CD4-positive, alpha-beta T cell (primary cell): ENCODE data around the gene CYB561A3. TPM values are rescaled to one million over a fixed set of nuclear protein-coding genes. Genes with fewer than 3 reads are reported as not detected.

Experiments
- ATAC-seq: fragments of 200-7000 bp; cut with Tn5 transposase; one replicate; pipeline ENCODE4 v1.10.0; 2022; ENCODE audit warnings: mild to moderate bottlenecking; ENCODE audit not compliant: poor library complexity
- CTCF ChIA-PET: fragments of 350-600 bp; sonication (Branson Sonifier 250); formaldehyde crosslinking; loops from one replicate; lab custom pipeline; 2021; ENCODE audit warnings: antibody characterized with exemption, inconsistent platforms; lab: Charles Lee
- POLR2A ChIA-PET: fragments of 350-600 bp; sonication (Branson Sonifier 250); formaldehyde crosslinking; loops from one replicate; lab custom pipeline; 2021; ENCODE audit warnings: antibody characterized with exemption, inconsistent platforms; lab: Charles Lee
- DNase-seq, 14 experiments: peaks; one replicate each; pipeline ENCODE4 v3.0.0-alpha.2; 2013 to 2020; ENCODE audit warnings: mixed read lengths in 2 of 14
- H3K27ac ChIP-seq, 2 donors: one replicate each; pipeline versions ENCODE4 v1.5.1 to v1.7.0; 2013; ENCODE audit warnings: low read length in 2 of 2, low read depth in 1 of 2, mild to moderate bottlenecking in 1 of 2
- H3K27me3 ChIP-seq, 2 experiments: 1 replicate in 1 of 2; 2 replicates in 1 of 2; pipeline versions ENCODE4 v1.6.1 to v1.7.0; 2013; ENCODE audit warnings: low read length in 2 of 2, control low read depth in 1 of 2, mild to moderate bottlenecking in 1 of 2, moderate library complexity in 1 of 2; ENCODE audit not compliant: insufficient read depth in 2 of 2, control insufficient read depth in 1 of 2
- H3K36me3 ChIP-seq: one replicate; pipeline ENCODE4 v1.6.1; 2013; ENCODE audit warnings: low read length, control low read depth; ENCODE audit not compliant: insufficient read depth
- H3K4me1 ChIP-seq: one replicate; pipeline ENCODE4 v1.6.1; 2013; ENCODE audit warnings: low read length, control low read depth; ENCODE audit not compliant: insufficient read depth
- H3K4me3 ChIP-seq: one replicate; pipeline ENCODE4 v1.5.1; 2013; ENCODE audit warnings: mild to moderate bottlenecking, low read length, moderate library complexity
- H3K9me3 ChIP-seq, 2 experiments: 1 replicate in 1 of 2; 2 replicates in 1 of 2; pipeline versions ENCODE4 v1.6.1 to v1.7.0; 2013; ENCODE audit warnings: low read length in 2 of 2, mild to moderate bottlenecking in 2 of 2, control low read depth in 1 of 2, moderate library complexity in 1 of 2; ENCODE audit not compliant: control insufficient read depth in 1 of 2, insufficient read depth in 1 of 2
- H3K27ac Mint-ChIP-seq: one replicate; pipeline ENCODE4 v1.8.0; 2020; ENCODE audit warnings: mixed read lengths
- H3K27me3 Mint-ChIP-seq: one replicate; pipeline ENCODE4 v1.8.0; 2021; ENCODE audit warnings: mixed read lengths
- H3K36me3 Mint-ChIP-seq: one replicate; pipeline ENCODE4 v1.8.0; 2021; ENCODE audit warnings: low read depth, mixed read lengths
- H3K4me1 Mint-ChIP-seq: one replicate; pipeline ENCODE4 v1.8.0; 2021; ENCODE audit warnings: low read depth, mixed read lengths
- H3K4me3 Mint-ChIP-seq: one replicate; pipeline ENCODE4 v1.8.0; 2020; ENCODE audit warnings: mild to moderate bottlenecking, mixed read lengths
- H3K9me3 Mint-ChIP-seq: one replicate; pipeline ENCODE4 v1.8.0; 2020; ENCODE audit warnings: mixed read lengths
- intact Hi-C, 2 experiments: fragments of 100-400 bp; cut with DNase I in 1 of 2; cut with micrococcal nuclease in 1 of 2; formaldehyde crosslinking; loops; one replicate each; pipeline versions ENCODE4 v1.15.1 to v1.9.0; 2023 to 2025; cut with DNase I, micrococcal nuclease
- total RNA-seq, 174 experiments: library from RNA in 2 of 174; stranded (reverse) in 2 of 174; gene quantifications; one replicate each; pipeline ENCODE4 v1.2.3 and lab custom pipeline; 2021 to 2026
- TF ChIP-seq, protein P1 (sequence below): fragments of 200-600 bp; IDR thresholded peaks from one replicate; pipeline ENCODE4 v1.8.0; 2022; ENCODE audit warnings: antibody characterized with exemption, mild to moderate bottlenecking

The CYB561A3 gene
- total RNA-seq, 2 experiments from 2014 or later, result 24.4 to 25.8 TPM

DNA sequence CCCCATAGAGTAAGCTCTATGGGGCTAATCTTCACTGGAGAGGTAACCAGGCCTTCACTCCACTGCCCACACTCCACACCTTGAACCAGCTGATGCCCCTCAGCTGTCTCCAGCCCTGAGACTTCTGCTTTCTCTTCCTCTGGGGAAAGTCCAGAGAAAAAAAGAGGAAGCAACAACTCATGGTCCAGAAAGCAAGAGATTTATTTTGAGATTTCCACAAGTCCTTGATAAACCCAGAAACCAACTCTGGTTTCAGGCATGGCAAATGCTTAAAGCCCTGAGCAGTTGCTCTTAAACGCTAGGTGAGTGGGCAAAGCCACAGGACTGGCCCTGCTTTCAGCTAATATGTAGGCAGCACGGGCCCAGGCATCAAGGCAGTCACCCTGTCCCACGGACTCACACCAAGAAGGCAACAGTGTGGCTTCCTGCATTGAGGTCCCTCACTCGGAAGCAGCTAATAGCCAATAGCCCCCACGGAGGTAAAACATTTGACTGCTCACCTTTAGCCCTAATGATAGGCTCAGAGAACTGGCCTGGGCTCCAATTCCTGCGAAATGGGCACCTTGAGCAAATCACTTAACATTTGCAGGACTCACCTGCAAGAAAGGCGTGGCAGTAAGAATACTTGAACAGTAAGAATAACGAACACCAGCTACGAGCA is 4.3 kb downstream of the CYB561A3 start:
- POLR2A ChIA-PET, result interaction anchor here (2.6 kb wide), 1 partner anchor 21 kb away, joined by 7 read pairs; no protein-coding TSS in a partner anchor

GRCh38 chr11:61356706-61357105 is 5.0 kb downstream of the CYB561A3 start:
- no peaks in the 10 kb centered on the region for H3K9me3 ChIP-seq
- no peaks in the 10 kb centered on the region for H3K9me3 Mint-ChIP-seq
- ChIA-PET POLR2A (interaction anchor here (2.6 kb wide), 1 partner anchor 21 kb away, joined by 7 read pairs; no protein-coding TSS in a partner anchor), CTCF (interaction anchor here (2.2 kb wide), 1 partner anchor 20 kb away, joined by 5 read pairs; no protein-coding TSS in a partner anchor)
- peaks cover 23% of the 10 kb centered on the region for H3K4me1 Mint-ChIP-seq
- H3K36me3 Mint-ChIP-seq, result peaks cover 32% of the 10 kb centered on the region
- DNase-seq, result no peak
- peaks cover 26% of the 10 kb centered on the region for H3K4me1 ChIP-seq
- no peak overlapping the region for H3K4me3 Mint-ChIP-seq
- intact Hi-C loops, result no loop called here
- no peak overlapping the region for H3K27ac Mint-ChIP-seq
- ATAC-seq, result no peak
- H3K27ac ChIP-seq, result no peak overlapping the region
- no peaks in the 10 kb centered on the region for H3K27me3 ChIP-seq
- TF ChIP-seq, protein P1, sequence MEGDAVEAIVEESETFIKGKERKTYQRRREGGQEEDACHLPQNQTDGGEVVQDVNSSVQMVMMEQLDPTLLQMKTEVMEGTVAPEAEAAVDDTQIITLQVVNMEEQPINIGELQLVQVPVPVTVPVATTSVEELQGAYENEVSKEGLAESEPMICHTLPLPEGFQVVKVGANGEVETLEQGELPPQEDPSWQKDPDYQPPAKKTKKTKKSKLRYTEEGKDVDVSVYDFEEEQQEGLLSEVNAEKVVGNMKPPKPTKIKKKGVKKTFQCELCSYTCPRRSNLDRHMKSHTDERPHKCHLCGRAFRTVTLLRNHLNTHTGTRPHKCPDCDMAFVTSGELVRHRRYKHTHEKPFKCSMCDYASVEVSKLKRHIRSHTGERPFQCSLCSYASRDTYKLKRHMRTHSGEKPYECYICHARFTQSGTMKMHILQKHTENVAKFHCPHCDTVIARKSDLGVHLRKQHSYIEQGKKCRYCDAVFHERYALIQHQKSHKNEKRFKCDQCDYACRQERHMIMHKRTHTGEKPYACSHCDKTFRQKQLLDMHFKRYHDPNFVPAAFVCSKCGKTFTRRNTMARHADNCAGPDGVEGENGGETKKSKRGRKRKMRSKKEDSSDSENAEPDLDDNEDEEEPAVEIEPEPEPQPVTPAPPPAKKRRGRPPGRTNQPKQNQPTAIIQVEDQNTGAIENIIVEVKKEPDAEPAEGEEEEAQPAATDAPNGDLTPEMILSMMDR, result no peak
- H3K36me3 ChIP-seq, result peaks cover 26% of the 10 kb centered on the region
- H3K4me3 ChIP-seq, result no peak overlapping the region
- no peaks in the 10 kb centered on the region for H3K27me3 Mint-ChIP-seq

More for the DNA sequence above, 4.3 kb downstream of the CYB561A3 start:
- no peak overlapping the region for H3K27ac ChIP-seq
- no peaks in the 10 kb centered on the region for H3K27me3 ChIP-seq
- H3K36me3 ChIP-seq, result peaks cover 20% of the 10 kb centered on the region
- CTCF ChIA-PET, result interaction anchor here (0.7 kb wide), 1 partner anchor 21 kb away, joined by 4 read pairs; no protein-coding TSS in a partner anchor
- intact Hi-C loops, result no loop called here
- TF ChIP-seq, protein P1, result no peak
- no peaks in the 10 kb centered on the region for H3K9me3 ChIP-seq
- H3K4me3 ChIP-seq, result no peak overlapping the region
- peaks cover 36% of the 10 kb centered on the region for H3K36me3 Mint-ChIP-seq
- no peaks in the 10 kb centered on the region for H3K9me3 Mint-ChIP-seq
- peaks cover 26% of the 10 kb centered on the region for H3K4me1 Mint-ChIP-seq
- peaks cover 27% of the 10 kb centered on the region for H3K4me1 ChIP-seq
- ATAC-seq (no peak), DNase-seq (peak in 2 of 14 experiments; percentile 54 to 57)
- H3K4me3 Mint-ChIP-seq, result peak overlapping the region; percentile 59
- no peak overlapping the region for H3K27ac Mint-ChIP-seq
- H3K27me3 Mint-ChIP-seq, result no peaks in the 10 kb centered on the region

- H3K4me3 ChIP-seq, result no peak overlapping the region
- H3K27ac ChIP-seq, result no peak overlapping the region
- H3K27ac Mint-ChIP-seq, result no peak overlapping the region
- no peaks in the 10 kb centered on the region for H3K9me3 ChIP-seq
- no peak for ATAC-seq
- intact Hi-C loops, result no loop called here
- no peak for DNase-seq
- no peaks in the 10 kb centered on the region for H3K9me3 Mint-ChIP-seq
- ChIA-PET POLR2A (no interaction called here), CTCF (interaction anchor here (1.1 kb wide), 1 partner anchor 18 kb away, joined by 3 read pairs; no protein-coding TSS in a partner anchor)
- peaks cover 46% of the 10 kb centered on the region for H3K36me3 ChIP-seq
- H3K4me1 ChIP-seq, result peaks cover 11% of the 10 kb centered on the region
- H3K27me3 Mint-ChIP-seq, result no peaks in the 10 kb centered on the region
- TF ChIP-seq, protein P1, result no peak
- no peaks in the 10 kb centered on the region for H3K27me3 ChIP-seq
- H3K4me3 Mint-ChIP-seq, result no peak overlapping the region
- H3K4me1 Mint-ChIP-seq, result peaks cover 6% of the 10 kb centered on the region
- H3K36me3 Mint-ChIP-seq, result peaks cover 45% of the 10 kb centered on the region
Measured at GRCh38 chr11:61354208-61354607, 7.5 kb downstream of the CYB561A3 start.
